PC-3 (cell line): ENCODE measurements around the gene ESRRB. TPM values are rescaled to one million over a fixed set of nuclear protein-coding genes. Genes with fewer than 3 reads are reported as not detected.

Experiments used
- ATAC-seq: fragments of 200-7000 bp; cut with Tn5 transposase; 2 replicates; pipeline ENCODE4 v1.9.1; 2020; ENCODE audit warnings: mild to moderate bottlenecking, moderate library complexity
- BruUV-seq: library from RNA; stranded (reverse); fragments of 400-500 nt; replicated peaks from 2 replicates; lab custom pipeline; 2021; lab: Mats Ljungman, UMichigan
- CTCF ChIA-PET: fragments of 300-600 bp; sonication (Branson Sonifier 250); formaldehyde crosslinking; loops from one replicate; lab custom pipeline; 2022; ENCODE audit warnings: antibody characterized with exemption; lab: Charles Lee
- POLR2A ChIA-PET: fragments of 300-600 bp; sonication (Branson Sonifier 250); formaldehyde crosslinking; loops from one replicate; lab custom pipeline; 2022; ENCODE audit warnings: antibody characterized with exemption; ENCODE audit not compliant: unreplicated experiment; lab: Charles Lee
- DNase-seq: peaks from one replicate; pipeline ENCODE4 v3.0.0-alpha.2; 2015
- H2AFZ ChIP-seq: fragments of 300-600 bp; sonication (generic); 2 replicates; pipeline ENCODE4 v1.6.0; 2016; ENCODE audit warnings: antibody characterized with exemption, low read length
- H3F3A ChIP-seq: fragments of 300-600 bp; sonication (generic); one replicate; pipeline ENCODE4 v1.6.0; 2017; ENCODE audit warnings: antibody characterized with exemption, low read length, control low read depth, mild to moderate bottlenecking; ENCODE audit not compliant: unreplicated experiment
- H3K27ac ChIP-seq: fragments of 300-600 bp; sonication (generic); 2 replicates; pipeline ENCODE4 v1.5.1; 2016; ENCODE audit warnings: mild to moderate bottlenecking, low read length
- H3K27me3 ChIP-seq: fragments of 300-600 bp; sonication (generic); 2 replicates; pipeline ENCODE4 v1.6.1; 2016; ENCODE audit warnings: low read length, mixed read lengths
- H3K36me3 ChIP-seq: fragments of 300-600 bp; sonication (generic); 2 replicates; pipeline ENCODE4 v1.6.1; 2016; ENCODE audit warnings: low read depth, mixed run types, low read length, mixed read lengths
- H3K4me1 ChIP-seq: fragments of 300-600 bp; sonication (generic); 2 replicates; pipeline ENCODE4 v1.5.1; 2016; ENCODE audit warnings: low read length; ENCODE audit not compliant: insufficient read depth
- H3K4me2 ChIP-seq: fragments of 300-600 bp; sonication (generic); 2 replicates; pipeline ENCODE4 v1.6.0; 2016; ENCODE audit warnings: low read length
- H3K4me3 ChIP-seq: fragments of 300-600 bp; sonication (generic); 2 replicates; pipeline ENCODE4 v1.5.1; 2016; ENCODE audit warnings: mild to moderate bottlenecking, low read length, mixed read lengths
- H3K79me2 ChIP-seq: fragments of 300-600 bp; sonication (generic); 2 replicates; pipeline ENCODE4 v1.6.1; 2017; ENCODE audit warnings: low read length, mixed read lengths
- H3K9ac ChIP-seq: fragments of 300-600 bp; sonication (generic); 2 replicates; pipeline ENCODE4 v1.6.0; 2016; ENCODE audit warnings: mild to moderate bottlenecking, low read length
- H3K9me2 ChIP-seq: fragments of 300-600 bp; sonication (generic); replicated peaks from 2 replicates; pipeline ENCODE4 v1.6.1; 2016; ENCODE audit warnings: mixed run types, low read length, mixed read lengths
- H3K9me3 ChIP-seq: fragments of 300-600 bp; sonication (generic); 2 replicates; pipeline ENCODE4 v1.6.1; 2016; ENCODE audit warnings: low read length, mixed read lengths
- H4K20me1 ChIP-seq: fragments of 300-600 bp; sonication (generic); 2 replicates; pipeline ENCODE4 v1.6.1; 2016; ENCODE audit warnings: low read length, mixed read lengths
- EZH2 ChIP-seq: fragments of 300-600 bp; sonication (generic); IDR thresholded peaks from one replicate; pipeline ENCODE4 v1.6.1; 2017; ENCODE audit warnings: antibody characterized with exemption, mild to moderate bottlenecking, low read length; ENCODE audit not compliant: unreplicated experiment
- EZH2phosphoT487 ChIP-seq: fragments of 300-600 bp; sonication (generic); IDR thresholded peaks from 2 replicates; pipeline ENCODE4 v1.6.1; 2018; ENCODE audit warnings: mild to moderate bottlenecking, antibody characterized with exemption, low read length, borderline replicate concordance
- intact Hi-C: fragments of 100-400 bp; cut with micrococcal nuclease; formaldehyde crosslinking; loops from 2 replicates; pipeline ENCODE4 v1.9.0; 2023
- total RNA-seq: library from RNA; depleted of rRNA; stranded (reverse); fragments of >200 nt; gene quantifications from 2 replicates; pipeline ENCODE4 v1.2.3, GENCODE V29; 2014
- TF ChIP-seq, protein P1 (sequence below): fragments of 300-600 bp; sonication (generic); conservative IDR thresholded peaks from 2 replicates; pipeline ENCODE4 v1.5.1; 2017; ENCODE audit warnings: antibody characterized with exemption, low read depth, mild to moderate bottlenecking, low read length

The ESRRB gene
- total RNA-seq, 1 experiment from 2014 or later: not detected

DNA sequence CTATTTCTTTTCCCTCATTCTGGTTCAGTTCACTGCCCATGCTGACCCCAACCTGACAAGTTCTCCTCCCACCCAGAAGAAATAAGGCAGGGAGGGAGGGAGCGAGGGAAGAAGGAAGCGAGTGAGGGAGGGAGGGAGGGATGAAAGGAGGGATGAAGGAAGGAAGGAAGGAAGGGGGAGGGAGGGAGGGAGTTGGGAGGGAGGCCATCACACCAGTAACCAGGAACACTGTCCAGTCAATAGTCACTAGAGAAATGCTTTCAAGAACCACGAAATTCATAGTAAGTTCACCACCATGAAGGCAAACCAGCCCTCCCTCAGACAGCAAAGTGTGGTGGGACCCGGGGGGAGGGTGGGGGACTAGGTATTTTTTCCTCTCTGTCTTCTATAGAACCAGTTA lies 142.4 kb downstream of the ESRRB start:
- Histone ChIP-seq H3K79me2 (no peaks in the 10 kb centered on the region), H4K20me1 (no peaks in the 10 kb centered on the region), H3K4me2 (no peak overlapping the region), H3K27me3 (peaks cover 37% of the 10 kb centered on the region), H3K9me3 (no peaks in the 10 kb centered on the region), H3K4me1 (no peaks in the 10 kb centered on the region), H3K4me3 (no peak overlapping the region), H3K9ac (no peak overlapping the region), H3K36me3 (no peaks in the 10 kb centered on the region), H2AFZ (no peak overlapping the region), H3F3A (no peaks in the 10 kb centered on the region), H3K9me2 (no peaks in the 10 kb centered on the region), H3K27ac (no peak overlapping the region)
- CTCF ChIA-PET: no interaction called here
- no TSS peak for BruUV-seq
- ATAC-seq (no peak), DNase-seq (no peak)
- intact Hi-C loops: loop anchor here (10.0 kb wide), 1 partner anchor 126 kb away; no protein-coding TSS in a partner anchor
- POLR2A ChIA-PET: no interaction called here
- TF ChIP-seq EZH2phosphoT487 (no peak), EZH2 (no peak)
- TF ChIP-seq, protein P1, sequence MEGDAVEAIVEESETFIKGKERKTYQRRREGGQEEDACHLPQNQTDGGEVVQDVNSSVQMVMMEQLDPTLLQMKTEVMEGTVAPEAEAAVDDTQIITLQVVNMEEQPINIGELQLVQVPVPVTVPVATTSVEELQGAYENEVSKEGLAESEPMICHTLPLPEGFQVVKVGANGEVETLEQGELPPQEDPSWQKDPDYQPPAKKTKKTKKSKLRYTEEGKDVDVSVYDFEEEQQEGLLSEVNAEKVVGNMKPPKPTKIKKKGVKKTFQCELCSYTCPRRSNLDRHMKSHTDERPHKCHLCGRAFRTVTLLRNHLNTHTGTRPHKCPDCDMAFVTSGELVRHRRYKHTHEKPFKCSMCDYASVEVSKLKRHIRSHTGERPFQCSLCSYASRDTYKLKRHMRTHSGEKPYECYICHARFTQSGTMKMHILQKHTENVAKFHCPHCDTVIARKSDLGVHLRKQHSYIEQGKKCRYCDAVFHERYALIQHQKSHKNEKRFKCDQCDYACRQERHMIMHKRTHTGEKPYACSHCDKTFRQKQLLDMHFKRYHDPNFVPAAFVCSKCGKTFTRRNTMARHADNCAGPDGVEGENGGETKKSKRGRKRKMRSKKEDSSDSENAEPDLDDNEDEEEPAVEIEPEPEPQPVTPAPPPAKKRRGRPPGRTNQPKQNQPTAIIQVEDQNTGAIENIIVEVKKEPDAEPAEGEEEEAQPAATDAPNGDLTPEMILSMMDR: no peak

DNA sequence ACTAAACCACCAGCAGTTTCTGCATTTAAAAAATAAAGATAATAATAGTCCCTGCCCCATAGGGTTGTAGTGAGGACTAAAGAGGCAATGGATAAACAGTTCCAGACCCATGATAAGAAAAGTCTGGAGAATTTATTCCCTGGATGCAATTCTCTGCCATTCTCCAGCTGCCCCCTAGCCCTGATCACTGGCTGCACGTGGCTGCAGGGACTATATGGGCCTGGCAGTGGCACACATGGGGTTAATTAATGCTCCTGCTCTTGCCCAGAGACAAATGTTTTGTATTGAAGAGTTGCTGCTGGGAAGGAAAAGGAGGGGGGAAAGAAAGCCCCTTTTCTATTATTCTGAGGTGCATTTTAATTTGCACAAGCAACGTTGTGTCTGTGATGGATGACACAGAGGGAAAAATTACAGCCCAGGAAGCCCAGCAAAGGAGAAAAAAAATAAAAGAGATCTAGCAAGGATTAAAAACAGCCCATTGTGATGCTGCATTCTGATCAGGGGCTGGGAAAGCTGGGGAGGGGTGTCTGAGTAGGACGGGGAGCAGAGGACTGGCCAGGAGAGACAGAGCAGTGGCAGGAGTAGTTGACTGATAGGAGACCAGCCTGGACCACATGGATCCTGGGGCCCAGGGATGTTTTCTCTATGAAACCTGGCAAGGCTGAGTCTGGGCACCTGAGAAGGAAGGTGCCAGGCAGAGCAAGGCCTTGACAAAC lies 149.3 kb downstream of the ESRRB start:
- no peak overlapping the region for H3K4me3 ChIP-seq
- DNase-seq (no peak), ATAC-seq (no peak)
- no peak for TF ChIP-seq EZH2
- TF ChIP-seq, protein P1: no peak
- TF ChIP-seq EZH2phosphoT487: no peak
- H3K9me3 ChIP-seq: no peaks in the 10 kb centered on the region
- H3K27ac ChIP-seq: no peak overlapping the region
- H3F3A ChIP-seq: no peaks in the 10 kb centered on the region
- no peaks in the 10 kb centered on the region for H3K9me2 ChIP-seq
- POLR2A ChIA-PET: no interaction called here
- no peak overlapping the region for H3K4me2 ChIP-seq
- no peaks in the 10 kb centered on the region for H3K36me3 ChIP-seq
- H3K9ac ChIP-seq: no peak overlapping the region
- no peak overlapping the region for H2AFZ ChIP-seq
- intact Hi-C loops: no loop called here
- BruUV-seq: no TSS peak
- CTCF ChIA-PET: no interaction called here
- no peaks in the 10 kb centered on the region for H4K20me1 ChIP-seq
- H3K4me1 ChIP-seq: no peaks in the 10 kb centered on the region
- H3K27me3 ChIP-seq: peaks cover 22% of the 10 kb centered on the region
- no peaks in the 10 kb centered on the region for H3K79me2 ChIP-seq

DNA sequence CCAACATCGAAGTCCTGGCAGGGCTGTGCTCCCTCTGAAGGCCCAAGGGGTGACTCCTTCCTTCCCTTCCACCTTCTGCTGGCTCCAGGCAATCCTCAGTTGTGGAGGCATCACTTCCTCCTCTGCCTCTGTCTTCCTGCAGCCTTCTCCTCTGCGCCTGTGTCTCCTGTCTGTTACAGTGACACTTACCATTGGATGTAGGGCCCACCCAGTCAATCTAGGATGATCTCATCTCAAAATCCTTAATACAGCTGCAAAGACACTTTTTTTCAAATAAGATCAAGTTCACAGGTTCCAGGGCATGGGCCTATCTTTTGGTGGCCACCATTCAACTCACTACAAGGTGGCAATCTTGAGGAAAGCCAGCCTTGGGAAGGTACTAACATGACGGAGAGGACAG lies 155.1 kb downstream of the ESRRB start:
- CTCF ChIA-PET: no interaction called here

More for the DNA sequence above, 155.1 kb downstream of the ESRRB start:
- Histone ChIP-seq H3K9me2 (no peaks in the 10 kb centered on the region), H3K4me1 (no peaks in the 10 kb centered on the region), H3K4me2 (no peak overlapping the region), H3K9ac (no peak overlapping the region), H2AFZ (no peak overlapping the region), H3K27me3 (peaks cover 60% of the 10 kb centered on the region), H3K36me3 (no peaks in the 10 kb centered on the region), H3K79me2 (no peaks in the 10 kb centered on the region), H3K27ac (no peak overlapping the region), H4K20me1 (no peaks in the 10 kb centered on the region), H3K4me3 (no peak overlapping the region), H3K9me3 (no peaks in the 10 kb centered on the region), H3F3A (no peaks in the 10 kb centered on the region)
- ATAC-seq (no peak), DNase-seq (no peak)
- POLR2A ChIA-PET: no interaction called here
- no TSS peak for BruUV-seq
- intact Hi-C loops: no loop called here
- TF ChIP-seq EZH2phosphoT487 (no peak), EZH2 (no peak)
- TF ChIP-seq, protein P1: no peak
